PC-3 (cell line): ENCODE measurements around the gene COL8A1. TPM values are rescaled to one million over a fixed set of nuclear protein-coding genes. Genes with fewer than 3 reads are reported as not detected.
A peak's percentile ranks its signal among the peaks of the same experiment; 100 is the strongest.

ENCODE experiments used
- ATAC-seq: fragments of 200-7000 bp; cut with Tn5 transposase; 2 replicates; pipeline ENCODE4 v1.9.1; 2020; ENCODE audit warnings: mild to moderate bottlenecking, moderate library complexity
- BruUV-seq: library from RNA; stranded (reverse); fragments of 400-500 nt; replicated peaks from 2 replicates; lab custom pipeline; 2021; lab: Mats Ljungman, UMichigan
- CTCF ChIA-PET: fragments of 300-600 bp; sonication (Branson Sonifier 250); formaldehyde crosslinking; loops from one replicate; lab custom pipeline; 2022; ENCODE audit warnings: antibody characterized with exemption; lab: Charles Lee
- POLR2A ChIA-PET: fragments of 300-600 bp; sonication (Branson Sonifier 250); formaldehyde crosslinking; loops from one replicate; lab custom pipeline; 2022; ENCODE audit warnings: antibody characterized with exemption; ENCODE audit not compliant: unreplicated experiment; lab: Charles Lee
- DNase-seq: peaks from one replicate; pipeline ENCODE4 v3.0.0-alpha.2; 2015
- H2AFZ ChIP-seq: fragments of 300-600 bp; sonication (generic); 2 replicates; pipeline ENCODE4 v1.6.0; 2016; ENCODE audit warnings: antibody characterized with exemption, low read length
- H3F3A ChIP-seq: fragments of 300-600 bp; sonication (generic); one replicate; pipeline ENCODE4 v1.6.0; 2017; ENCODE audit warnings: antibody characterized with exemption, low read length, control low read depth, mild to moderate bottlenecking; ENCODE audit not compliant: unreplicated experiment
- H3K27ac ChIP-seq: fragments of 300-600 bp; sonication (generic); 2 replicates; pipeline ENCODE4 v1.5.1; 2016; ENCODE audit warnings: mild to moderate bottlenecking, low read length
- H3K27me3 ChIP-seq: fragments of 300-600 bp; sonication (generic); 2 replicates; pipeline ENCODE4 v1.6.1; 2016; ENCODE audit warnings: low read length, mixed read lengths
- H3K36me3 ChIP-seq: fragments of 300-600 bp; sonication (generic); 2 replicates; pipeline ENCODE4 v1.6.1; 2016; ENCODE audit warnings: low read depth, mixed run types, low read length, mixed read lengths
- H3K4me1 ChIP-seq: fragments of 300-600 bp; sonication (generic); 2 replicates; pipeline ENCODE4 v1.5.1; 2016; ENCODE audit warnings: low read length; ENCODE audit not compliant: insufficient read depth
- H3K4me2 ChIP-seq: fragments of 300-600 bp; sonication (generic); 2 replicates; pipeline ENCODE4 v1.6.0; 2016; ENCODE audit warnings: low read length
- H3K4me3 ChIP-seq: fragments of 300-600 bp; sonication (generic); 2 replicates; pipeline ENCODE4 v1.5.1; 2016; ENCODE audit warnings: mild to moderate bottlenecking, low read length, mixed read lengths
- H3K79me2 ChIP-seq: fragments of 300-600 bp; sonication (generic); 2 replicates; pipeline ENCODE4 v1.6.1; 2017; ENCODE audit warnings: low read length, mixed read lengths
- H3K9ac ChIP-seq: fragments of 300-600 bp; sonication (generic); 2 replicates; pipeline ENCODE4 v1.6.0; 2016; ENCODE audit warnings: mild to moderate bottlenecking, low read length
- H3K9me2 ChIP-seq: fragments of 300-600 bp; sonication (generic); replicated peaks from 2 replicates; pipeline ENCODE4 v1.6.1; 2016; ENCODE audit warnings: mixed run types, low read length, mixed read lengths
- H3K9me3 ChIP-seq: fragments of 300-600 bp; sonication (generic); 2 replicates; pipeline ENCODE4 v1.6.1; 2016; ENCODE audit warnings: low read length, mixed read lengths
- H4K20me1 ChIP-seq: fragments of 300-600 bp; sonication (generic); 2 replicates; pipeline ENCODE4 v1.6.1; 2016; ENCODE audit warnings: low read length, mixed read lengths
- EZH2 ChIP-seq: fragments of 300-600 bp; sonication (generic); IDR thresholded peaks from one replicate; pipeline ENCODE4 v1.6.1; 2017; ENCODE audit warnings: antibody characterized with exemption, mild to moderate bottlenecking, low read length; ENCODE audit not compliant: unreplicated experiment
- EZH2phosphoT487 ChIP-seq: fragments of 300-600 bp; sonication (generic); IDR thresholded peaks from 2 replicates; pipeline ENCODE4 v1.6.1; 2018; ENCODE audit warnings: mild to moderate bottlenecking, antibody characterized with exemption, low read length, borderline replicate concordance
- intact Hi-C: fragments of 100-400 bp; cut with micrococcal nuclease; formaldehyde crosslinking; loops from 2 replicates; pipeline ENCODE4 v1.9.0; 2023
- total RNA-seq: library from RNA; depleted of rRNA; stranded (reverse); fragments of >200 nt; gene quantifications from 2 replicates; pipeline ENCODE4 v1.2.3, GENCODE V29; 2014
- TF ChIP-seq, protein P1 (sequence below): fragments of 300-600 bp; sonication (generic); conservative IDR thresholded peaks from 2 replicates; pipeline ENCODE4 v1.5.1; 2017; ENCODE audit warnings: antibody characterized with exemption, low read depth, mild to moderate bottlenecking, low read length

Gene COL8A1
- total RNA-seq, 1 experiment from 2014 or later: 2.4 TPM

DNA sequence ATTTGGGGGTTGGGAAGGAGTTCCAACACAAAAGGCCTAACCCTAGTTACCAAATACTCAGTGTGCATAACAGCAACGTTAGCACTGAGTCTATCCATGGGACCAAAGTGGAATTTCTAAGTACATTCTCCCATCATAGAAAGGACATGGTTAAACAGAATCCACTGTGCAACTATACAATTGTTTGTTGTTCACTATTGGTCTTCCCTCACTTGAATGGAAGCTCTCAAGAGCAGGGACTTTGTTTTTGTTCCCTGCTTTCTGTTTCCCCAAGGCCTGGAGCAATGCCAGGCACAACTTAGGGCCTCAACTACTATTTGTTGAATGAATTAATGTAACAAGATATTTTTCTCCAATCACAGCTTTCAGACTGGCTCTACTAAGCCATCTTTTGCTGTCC lies 25.6 kb downstream of the COL8A1 start:
- TF ChIP-seq, protein P1, sequence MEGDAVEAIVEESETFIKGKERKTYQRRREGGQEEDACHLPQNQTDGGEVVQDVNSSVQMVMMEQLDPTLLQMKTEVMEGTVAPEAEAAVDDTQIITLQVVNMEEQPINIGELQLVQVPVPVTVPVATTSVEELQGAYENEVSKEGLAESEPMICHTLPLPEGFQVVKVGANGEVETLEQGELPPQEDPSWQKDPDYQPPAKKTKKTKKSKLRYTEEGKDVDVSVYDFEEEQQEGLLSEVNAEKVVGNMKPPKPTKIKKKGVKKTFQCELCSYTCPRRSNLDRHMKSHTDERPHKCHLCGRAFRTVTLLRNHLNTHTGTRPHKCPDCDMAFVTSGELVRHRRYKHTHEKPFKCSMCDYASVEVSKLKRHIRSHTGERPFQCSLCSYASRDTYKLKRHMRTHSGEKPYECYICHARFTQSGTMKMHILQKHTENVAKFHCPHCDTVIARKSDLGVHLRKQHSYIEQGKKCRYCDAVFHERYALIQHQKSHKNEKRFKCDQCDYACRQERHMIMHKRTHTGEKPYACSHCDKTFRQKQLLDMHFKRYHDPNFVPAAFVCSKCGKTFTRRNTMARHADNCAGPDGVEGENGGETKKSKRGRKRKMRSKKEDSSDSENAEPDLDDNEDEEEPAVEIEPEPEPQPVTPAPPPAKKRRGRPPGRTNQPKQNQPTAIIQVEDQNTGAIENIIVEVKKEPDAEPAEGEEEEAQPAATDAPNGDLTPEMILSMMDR: no peak
- TF ChIP-seq EZH2 (no peak), EZH2phosphoT487 (no peak)
- no peak for ATAC-seq
- peak; percentile 42 for DNase-seq
- ChIA-PET POLR2A (interaction anchor here (0.7 kb wide), 1 partner anchor 1109 kb away, joined by 7 read pairs; no protein-coding TSS in a partner anchor), CTCF (no interaction called here)
- Histone ChIP-seq H3K36me3 (no peaks in the 10 kb centered on the region), H3K4me2 (peak overlapping the region; percentile 77), H3K9ac (peak overlapping the region; percentile 70; the same call in 1 of the 2 replicates), H3K4me3 (no peak overlapping the region), H2AFZ (no peak overlapping the region), H4K20me1 (no peaks in the 10 kb centered on the region), H3K9me3 (no peaks in the 10 kb centered on the region), H3K9me2 (no peaks in the 10 kb centered on the region), H3F3A (peaks cover 12% of the 10 kb centered on the region), H3K27me3 (no peaks in the 10 kb centered on the region), H3K4me1 (peaks cover 49% of the 10 kb centered on the region), H3K79me2 (no peaks in the 10 kb centered on the region), H3K27ac (peak overlapping the region; percentile 96)
- BruUV-seq: no TSS peak
- intact Hi-C loops: loop anchor here (2.0 kb wide), 1 partner anchor 15 kb away; no protein-coding TSS in a partner anchor

DNA sequence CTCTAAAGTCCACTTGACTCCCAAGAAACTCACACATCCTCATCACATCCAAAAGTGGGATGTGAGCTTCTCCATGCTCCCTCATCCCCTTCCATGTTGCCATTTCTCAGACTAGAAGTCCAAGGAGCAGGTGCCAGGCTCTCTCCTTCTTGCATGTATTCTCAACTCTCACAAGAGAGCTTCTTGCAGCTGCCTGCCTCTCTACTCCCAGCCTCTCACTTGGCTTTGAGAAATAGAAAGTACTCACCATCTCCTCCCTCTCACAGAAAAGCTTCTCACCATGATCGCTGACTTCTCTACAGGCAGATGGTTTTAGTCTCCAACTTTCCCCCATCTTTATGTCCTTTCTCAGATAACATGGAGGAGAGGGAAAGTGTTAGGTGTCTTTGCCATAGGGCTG lies 26.6 kb downstream of the COL8A1 start:
- H3K4me3 ChIP-seq: no peak overlapping the region
- intact Hi-C loops: no loop called here

DNA sequence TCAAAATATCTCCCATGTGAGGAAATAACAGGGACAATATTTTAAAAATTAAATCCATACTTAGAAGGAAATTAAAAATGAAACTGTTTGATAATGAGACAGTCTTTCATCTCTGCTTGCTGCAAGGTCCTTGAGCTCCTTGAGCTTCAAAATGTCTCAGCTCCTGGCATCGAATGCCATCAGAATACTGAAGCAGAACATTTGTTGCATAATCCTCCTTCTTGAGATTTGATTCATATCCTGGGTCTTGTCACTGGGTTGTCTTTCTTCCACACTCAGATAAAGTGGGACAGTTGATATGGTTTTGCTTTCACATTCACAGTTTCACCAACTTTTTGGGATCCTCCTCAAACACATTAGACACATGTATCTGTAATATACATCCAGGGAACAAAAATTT lies 27.8 kb downstream of the COL8A1 start:
- ATAC-seq (no peak), DNase-seq (peak; percentile 18)
- H3K27me3 ChIP-seq: no peaks in the 10 kb centered on the region
- no peak overlapping the region for H2AFZ ChIP-seq
- H3K79me2 ChIP-seq: no peaks in the 10 kb centered on the region
- no TSS peak for BruUV-seq
- H3F3A ChIP-seq: peaks cover 12% of the 10 kb centered on the region
- H3K9ac ChIP-seq: no peak overlapping the region
- H3K9me2 ChIP-seq: no peaks in the 10 kb centered on the region
- H3K4me2 ChIP-seq: no peak overlapping the region
- ChIA-PET POLR2A (no interaction called here), CTCF (no interaction called here)
- intact Hi-C loops: no loop called here
- H3K4me1 ChIP-seq: peaks cover 57% of the 10 kb centered on the region
- no peak overlapping the region for H3K27ac ChIP-seq
- H3K36me3 ChIP-seq: no peaks in the 10 kb centered on the region
- H3K9me3 ChIP-seq: no peaks in the 10 kb centered on the region
- TF ChIP-seq EZH2 (no peak), EZH2phosphoT487 (no peak)
- TF ChIP-seq, protein P1: no peak
- no peak overlapping the region for H3K4me3 ChIP-seq
- H4K20me1 ChIP-seq: no peaks in the 10 kb centered on the region

More for the DNA sequence above, 26.6 kb downstream of the COL8A1 start:
- H3K9me3 ChIP-seq: no peaks in the 10 kb centered on the region
- TF ChIP-seq, protein P1: no peak
- TF ChIP-seq EZH2 (no peak), EZH2phosphoT487 (no peak)
- no peak overlapping the region for H2AFZ ChIP-seq
- H3K79me2 ChIP-seq: no peaks in the 10 kb centered on the region
- H3K27me3 ChIP-seq: no peaks in the 10 kb centered on the region
- H3K9me2 ChIP-seq: no peaks in the 10 kb centered on the region
- DNase-seq (no peak), ATAC-seq (no peak)
- CTCF ChIA-PET: no interaction called here
- H3K27ac ChIP-seq: no peak overlapping the region
- POLR2A ChIA-PET: no interaction called here
- no TSS peak for BruUV-seq
- peaks cover 12% of the 10 kb centered on the region for H3F3A ChIP-seq
- no peaks in the 10 kb centered on the region for H4K20me1 ChIP-seq
- no peak overlapping the region for H3K9ac ChIP-seq
- no peaks in the 10 kb centered on the region for H3K36me3 ChIP-seq
- H3K4me1 ChIP-seq: peaks cover 49% of the 10 kb centered on the region
- H3K4me2 ChIP-seq: no peak overlapping the region
